ENCODE results near the gene GALNT1. TPM values are rescaled to one million over a fixed set of nuclear protein-coding genes. Genes with fewer than 3 reads are reported as not detected.

Gene GALNT1
- total RNA-seq, 1 donor from 2014 or later, result 37.5 TPM

- Histone ChIP-seq H3K27me3 (no peaks in the 10 kb centered on the region), H3K9me3 (peaks cover 0 to 10% of the 10 kb centered on the region in 2 donors), H3K36me3 (no peaks in the 10 kb centered on the region), H3K4me3 (no peak overlapping the region), H3K4me1 (no peaks in the 10 kb centered on the region), H3K27ac (no peak overlapping the region)
- intact Hi-C loops (cut with DNase I), result no loop called here
- no peak for DNase-seq (ENCODE audit: low spot score in 2 of 2)
- TF ChIP-seq, protein P1, sequence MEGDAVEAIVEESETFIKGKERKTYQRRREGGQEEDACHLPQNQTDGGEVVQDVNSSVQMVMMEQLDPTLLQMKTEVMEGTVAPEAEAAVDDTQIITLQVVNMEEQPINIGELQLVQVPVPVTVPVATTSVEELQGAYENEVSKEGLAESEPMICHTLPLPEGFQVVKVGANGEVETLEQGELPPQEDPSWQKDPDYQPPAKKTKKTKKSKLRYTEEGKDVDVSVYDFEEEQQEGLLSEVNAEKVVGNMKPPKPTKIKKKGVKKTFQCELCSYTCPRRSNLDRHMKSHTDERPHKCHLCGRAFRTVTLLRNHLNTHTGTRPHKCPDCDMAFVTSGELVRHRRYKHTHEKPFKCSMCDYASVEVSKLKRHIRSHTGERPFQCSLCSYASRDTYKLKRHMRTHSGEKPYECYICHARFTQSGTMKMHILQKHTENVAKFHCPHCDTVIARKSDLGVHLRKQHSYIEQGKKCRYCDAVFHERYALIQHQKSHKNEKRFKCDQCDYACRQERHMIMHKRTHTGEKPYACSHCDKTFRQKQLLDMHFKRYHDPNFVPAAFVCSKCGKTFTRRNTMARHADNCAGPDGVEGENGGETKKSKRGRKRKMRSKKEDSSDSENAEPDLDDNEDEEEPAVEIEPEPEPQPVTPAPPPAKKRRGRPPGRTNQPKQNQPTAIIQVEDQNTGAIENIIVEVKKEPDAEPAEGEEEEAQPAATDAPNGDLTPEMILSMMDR (IDR thresholded peaks at IDR 0.05), result no peak
Observed at GRCh38 chr18:35592298-35592697, 10.8 kb downstream of the GALNT1 start.

DNA sequence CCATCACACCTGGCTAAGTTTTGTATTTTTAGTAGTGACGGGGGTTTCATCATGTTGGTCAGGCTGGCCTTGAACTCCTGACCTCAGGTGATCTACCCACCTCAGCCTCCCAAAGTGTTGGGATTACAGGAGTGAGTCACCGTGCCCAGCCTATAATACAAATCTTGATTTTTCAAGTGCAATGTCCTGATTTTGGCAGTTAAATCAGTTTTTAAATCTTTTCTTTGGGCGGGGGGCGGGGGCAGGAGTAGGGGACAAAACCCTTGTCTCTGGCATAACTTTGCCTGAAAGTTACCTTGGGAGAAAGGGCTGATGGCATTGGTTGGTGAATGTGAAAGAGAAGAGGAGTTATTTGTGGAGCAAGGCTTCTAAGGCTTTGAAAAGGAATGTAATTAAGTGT, 12.3 kb downstream of the GALNT1 start:
- intact Hi-C loops (cut with DNase I), result no loop called here
- Histone ChIP-seq H3K4me1 (no peaks in the 10 kb centered on the region), H3K36me3 (no peaks in the 10 kb centered on the region), H3K27ac (no peak overlapping the region), H3K27me3 (no peaks in the 10 kb centered on the region), H3K4me3 (no peak overlapping the region), H3K9me3 (no peaks in the 10 kb centered on the region)
- TF ChIP-seq, protein P1 (IDR thresholded peaks at IDR 0.05), result no peak
- no peak for DNase-seq (ENCODE audit: low spot score in 2 of 2)

DNA sequence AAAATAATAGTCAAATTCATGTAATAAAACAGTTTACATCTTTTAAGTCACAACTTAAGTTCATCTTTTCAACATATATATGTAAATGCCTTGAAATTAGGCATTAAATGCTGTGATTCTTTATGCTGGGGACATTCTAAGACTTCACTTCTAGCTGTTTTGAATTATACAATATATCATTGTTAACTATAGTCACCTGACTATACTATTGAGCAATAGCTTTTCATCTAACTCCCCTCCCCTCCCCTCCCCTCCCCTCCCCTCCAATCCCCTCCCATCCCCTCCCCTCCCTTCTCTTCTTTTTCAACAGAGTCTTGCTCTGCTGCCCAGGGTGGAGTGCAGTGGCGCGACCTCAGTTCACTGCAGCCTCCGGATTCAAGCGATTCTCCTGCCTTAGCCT, 16.2 kb downstream of the GALNT1 start:
- no peak overlapping the region for H3K27ac ChIP-seq
- H3K9me3 ChIP-seq, result peaks cover 8 to 23% of the 10 kb centered on the region in 2 donors
- no peak for DNase-seq (ENCODE audit: low spot score in 2 of 2)
- intact Hi-C loops (cut with DNase I), result no loop called here
- H3K4me3 ChIP-seq, result no peak overlapping the region
- TF ChIP-seq, protein P1 (IDR thresholded peaks at IDR 0.05), result no peak
- no peaks in the 10 kb centered on the region for H3K27me3 ChIP-seq
- no peaks in the 10 kb centered on the region for H3K36me3 ChIP-seq
- H3K4me1 ChIP-seq, result no peaks in the 10 kb centered on the region

GRCh38 chr18:35602193-35602820, 20.8 kb downstream of the GALNT1 start:
- TF ChIP-seq, protein P1 (IDR thresholded peaks at IDR 0.05), result no peak
- DNase-seq (ENCODE audit: low spot score in 2 of 2), result no peak
- Histone ChIP-seq H3K4me3 (no peak overlapping the region), H3K36me3 (no peaks in the 10 kb centered on the region), H3K27ac (no peak overlapping the region), H3K27me3 (no peaks in the 10 kb centered on the region), H3K9me3 (peaks cover 13 to 32% of the 10 kb centered on the region in 2 donors), H3K4me1 (no peaks in the 10 kb centered on the region)
- intact Hi-C loops (cut with DNase I), result no loop called here

- Histone ChIP-seq H3K4me3 (no peak overlapping the region), H3K9me3 (peaks cover 13 to 32% of the 10 kb centered on the region in 2 donors), H3K36me3 (no peaks in the 10 kb centered on the region), H3K27me3 (no peaks in the 10 kb centered on the region), H3K27ac (no peak overlapping the region), H3K4me1 (no peaks in the 10 kb centered on the region)
- intact Hi-C loops (cut with DNase I), result no loop called here
- DNase-seq (ENCODE audit: low spot score in 2 of 2), result no peak
- TF ChIP-seq, protein P1 (IDR thresholded peaks at IDR 0.05), result no peak
Observed at GRCh38 chr18:35603008-35603407, 21.5 kb downstream of the GALNT1 start.

DNA sequence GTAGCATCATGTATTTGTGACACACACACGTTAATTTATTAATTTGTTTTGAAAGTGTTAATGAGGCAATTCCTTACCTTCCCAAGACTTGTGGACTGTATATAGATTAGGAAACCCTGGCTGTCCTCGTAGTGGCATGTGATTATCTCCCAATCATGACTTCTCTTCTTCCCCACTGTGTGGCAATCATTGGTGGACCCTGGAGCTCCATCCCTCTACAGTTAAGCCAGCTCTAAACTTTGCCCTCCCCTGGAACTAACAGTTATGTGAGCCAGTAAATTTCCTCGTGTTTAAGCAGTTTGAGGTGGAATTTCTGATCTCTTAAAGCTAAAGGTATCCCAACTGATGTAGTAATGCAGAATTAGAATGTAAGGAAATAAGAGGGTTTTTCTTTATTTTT, 22.0 kb downstream of the GALNT1 start:
- Histone ChIP-seq H3K9me3 (peaks cover 13 to 32% of the 10 kb centered on the region in 2 donors), H3K36me3 (no peaks in the 10 kb centered on the region), H3K4me3 (no peak overlapping the region), H3K27me3 (no peaks in the 10 kb centered on the region), H3K4me1 (no peaks in the 10 kb centered on the region), H3K27ac (no peak overlapping the region)
- intact Hi-C loops (cut with DNase I), result no loop called here
- TF ChIP-seq, protein P1 (IDR thresholded peaks at IDR 0.05), result no peak
- no peak for DNase-seq (ENCODE audit: low spot score in 2 of 2)
